ENCODE measurements around the gene GSPT1.

- no peak for TF ChIP-seq ESRRA (IDR thresholded peaks at IDR 0.05; ENCODE audit: borderline replicate concordance, low read depth)
- no peak for TF ChIP-seq ZNF407 (IDR thresholded peaks at IDR 0.05; ENCODE audit: low read depth)
- no peak for TF ChIP-seq ZBTB43 (CRISPR knock-in tag; IDR thresholded peaks at IDR 0.05)
- no peak for TF ChIP-seq ZBTB26 (CRISPR knock-in tag; IDR thresholded peaks at IDR 0.05)
These were observed 71.9 kb downstream of the GSPT1 start for GRCh38 chr16:11843861-11844260.

All from K562 (cell line).